GM12892 (cell line): ENCODE measurements around the gene NUAK1.

Experiments used
- DNase-seq: peaks from one replicate; pipeline ENCODE4 v3.0.0; 2011; ENCODE audit not compliant: insufficient read length
- FAIRE-seq: peaks from 2 replicates; lab custom pipeline; 2011; peaks lifted over from hg19 to GRCh38; lab: Jason Lieb, UNC
- POLR2A ChIP-seq: IDR thresholded peaks from 2 replicates; pipeline ENCODE4 v1.6.1; 2011; ENCODE audit warnings: low read depth, low read length, control low read depth
- POLR2AphosphoS5 ChIP-seq: IDR thresholded peaks from 2 replicates; pipeline ENCODE4 v1.6.1; 2011; ENCODE audit warnings: low read depth, low read length, control low read depth
- TAF1 ChIP-seq: IDR thresholded peaks from 2 replicates; pipeline ENCODE4 v1.6.1; 2011; ENCODE audit warnings: low read depth, mild to moderate bottlenecking, control low read depth, low read length, borderline replicate concordance

The NUAK1 gene

GRCh38 chr12:106058256-106059182 is 80.2 kb downstream of the NUAK1 start:
- FAIRE-seq (no peak), DNase-seq (no peak)
- TF ChIP-seq POLR2AphosphoS5 (no peak), TAF1 (no peak), POLR2A (no peak)

DNA sequence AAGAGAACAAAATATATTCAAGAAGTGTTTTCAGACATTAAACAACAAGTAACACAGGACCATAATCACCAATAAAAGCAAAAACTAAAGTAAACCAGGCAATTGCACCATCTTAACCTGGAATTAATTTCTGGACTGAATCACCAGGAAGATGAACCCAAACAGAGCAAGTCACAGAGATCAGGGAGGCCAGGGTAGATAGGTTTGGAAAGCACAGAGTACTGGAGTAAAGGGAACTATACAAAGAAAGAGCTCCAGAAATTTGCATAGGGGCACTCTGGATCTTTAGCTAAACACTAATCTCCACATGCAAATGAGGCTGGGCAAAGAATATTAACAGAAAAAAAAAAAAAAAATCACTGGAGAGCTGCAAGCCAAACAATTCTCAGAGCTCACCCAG is 84.7 kb downstream of the NUAK1 start:
- TF ChIP-seq POLR2AphosphoS5, result no peak
- no peak for TF ChIP-seq TAF1
- no peak for TF ChIP-seq POLR2A
- no peak for FAIRE-seq
- DNase-seq, result no peak

DNA sequence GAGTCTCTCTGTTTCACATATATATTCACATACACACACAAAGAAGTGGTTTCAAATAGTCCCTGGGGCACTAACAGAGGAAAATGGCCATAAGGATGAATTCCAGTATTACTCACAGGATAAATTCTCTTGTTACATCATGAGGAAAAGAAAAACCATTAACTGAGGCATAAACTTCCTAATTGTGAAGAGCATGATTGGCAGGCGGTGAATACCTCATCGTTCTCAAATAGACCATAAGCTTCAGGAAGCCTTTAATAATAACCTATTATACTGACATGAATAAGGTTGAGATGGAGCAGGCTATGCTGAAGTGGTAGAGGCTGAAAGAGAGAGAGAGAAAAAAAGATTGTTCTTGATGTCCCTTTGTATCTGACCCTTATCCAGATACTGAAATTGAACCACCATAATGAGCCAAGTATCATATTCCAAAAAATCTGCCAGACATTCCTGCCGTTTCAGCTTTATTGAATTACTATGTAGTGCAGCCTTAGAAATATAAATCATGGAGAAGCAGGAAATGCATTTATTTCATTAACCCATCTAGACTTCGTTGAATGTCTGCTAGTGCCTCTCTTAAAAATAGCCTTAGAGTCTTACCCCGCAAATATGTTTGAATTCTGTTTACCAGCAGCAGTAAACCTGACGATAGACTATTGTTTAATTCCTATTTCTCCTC is 86.8 kb downstream of the NUAK1 start:
- no peak for DNase-seq

GRCh38 chr12:106049546-106049945 is 89.2 kb downstream of the NUAK1 start:
- DNase-seq (no peak), FAIRE-seq (no peak)
- no peak for TF ChIP-seq POLR2A
- TF ChIP-seq TAF1, result no peak
- TF ChIP-seq POLR2AphosphoS5, result no peak

More for the DNA sequence above, 86.8 kb downstream of the NUAK1 start:
- no peak for FAIRE-seq
- TF ChIP-seq POLR2AphosphoS5 (no peak), POLR2A (no peak), TAF1 (no peak)

DNA sequence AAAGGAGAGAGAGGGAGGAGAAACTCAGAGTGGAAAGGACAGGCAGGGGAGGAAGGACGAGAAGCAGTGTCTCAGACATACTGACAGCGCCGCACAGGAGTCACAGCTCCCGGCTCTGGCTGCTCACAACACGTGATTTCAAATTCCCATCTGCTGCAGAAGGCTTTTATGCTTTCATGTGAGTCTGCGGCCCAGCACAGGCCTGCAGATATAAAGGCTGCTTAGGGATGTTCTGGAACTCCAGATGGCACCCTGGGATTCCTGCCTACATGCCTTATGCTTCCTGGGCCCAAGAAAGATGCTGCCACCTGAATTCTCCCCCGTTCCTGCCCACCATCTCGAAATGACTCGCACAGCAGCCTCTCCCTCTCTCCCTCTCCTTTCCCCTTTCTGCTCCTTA is 89.6 kb downstream of the NUAK1 start:
- no peak for TF ChIP-seq POLR2AphosphoS5
- no peak for TF ChIP-seq TAF1
- no peak for TF ChIP-seq POLR2A
- no peak for DNase-seq
- FAIRE-seq, result no peak

DNA sequence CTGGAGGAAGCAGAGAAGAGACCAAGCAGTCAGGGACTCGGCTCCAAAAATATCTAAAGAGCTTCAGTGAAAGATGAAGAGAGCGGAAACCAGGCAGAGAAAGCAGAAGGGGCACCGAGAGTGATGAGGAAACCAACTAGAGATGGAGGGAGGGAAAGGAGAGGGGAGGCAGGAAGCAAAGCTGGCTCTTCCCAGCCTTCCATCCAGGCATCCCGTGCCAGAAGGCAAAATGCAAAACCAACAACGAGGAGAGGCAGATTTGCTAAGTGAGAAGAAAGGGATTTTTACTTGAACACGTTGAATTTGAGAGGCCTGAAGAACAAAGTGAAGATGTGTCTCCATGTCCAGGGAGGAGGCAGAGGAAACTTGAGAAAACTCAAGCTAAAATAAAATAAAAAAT is 90.1 kb downstream of the NUAK1 start:
- no peak for DNase-seq
- no peak for FAIRE-seq
- TF ChIP-seq POLR2AphosphoS5 (no peak), TAF1 (no peak), POLR2A (no peak)

GRCh38 chr12:106048016-106048415 is 90.7 kb downstream of the NUAK1 start:
- DNase-seq (no peak), FAIRE-seq (no peak)
- TF ChIP-seq POLR2AphosphoS5, result no peak

- no peak for TF ChIP-seq POLR2AphosphoS5
- no peak for TF ChIP-seq TAF1
- TF ChIP-seq POLR2A, result no peak
- DNase-seq (no peak), FAIRE-seq (peak; percentile 61)
These were observed 91.8 kb downstream of the NUAK1 start for GRCh38 chr12:106046947-106047346.

DNA sequence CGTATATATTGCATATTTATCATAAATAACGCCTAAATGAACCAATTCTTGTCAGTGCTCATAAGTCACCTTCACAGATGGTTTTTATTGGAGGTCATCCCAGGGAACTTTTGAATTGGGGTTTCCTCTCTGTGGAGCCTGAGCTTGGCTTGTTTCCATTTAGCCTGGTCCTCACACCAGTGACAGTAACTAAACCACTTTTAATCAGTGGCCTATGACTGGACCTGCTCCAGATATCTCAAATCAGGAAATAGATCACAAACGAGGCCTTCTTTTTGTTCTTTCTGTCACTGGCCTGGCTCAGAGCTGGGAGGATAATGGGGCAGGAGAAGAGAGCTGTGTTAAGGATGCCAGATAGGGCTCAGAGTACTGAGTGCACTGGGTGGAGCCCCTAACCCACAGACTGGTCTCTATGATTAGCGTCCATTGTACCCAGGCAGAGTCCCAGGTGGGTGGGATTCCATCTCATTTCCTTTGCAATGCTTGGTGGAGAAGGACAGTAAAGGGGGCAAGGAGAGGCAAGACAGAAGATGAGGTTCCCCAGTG is 92.4 kb downstream of the NUAK1 start:
- TF ChIP-seq TAF1 (no peak), POLR2AphosphoS5 (no peak), POLR2A (no peak)
- FAIRE-seq (no peak), DNase-seq (no peak)

DNA sequence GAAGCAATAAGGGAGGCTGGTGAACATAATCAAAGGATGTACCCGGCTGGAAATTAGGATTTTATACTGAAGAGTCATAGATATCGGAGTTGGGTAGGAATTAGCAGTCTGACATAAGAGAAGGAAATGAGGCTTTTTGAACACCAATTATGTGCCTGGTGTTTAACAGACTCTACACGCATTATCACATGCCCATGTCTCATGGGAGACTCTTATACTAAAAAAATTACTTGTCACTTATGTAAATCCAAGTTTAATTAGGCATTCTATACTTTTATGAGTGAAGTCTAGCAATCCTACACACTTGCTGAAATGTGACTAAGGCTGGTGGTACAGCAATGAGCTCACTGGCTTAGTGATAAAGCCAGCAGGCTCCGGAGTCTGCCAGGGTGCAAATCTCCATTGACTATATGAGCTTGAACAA is 93.5 kb downstream of the NUAK1 start:
- no peak for TF ChIP-seq POLR2AphosphoS5
- no peak for TF ChIP-seq POLR2A
- no peak for DNase-seq
- no peak for FAIRE-seq

DNA sequence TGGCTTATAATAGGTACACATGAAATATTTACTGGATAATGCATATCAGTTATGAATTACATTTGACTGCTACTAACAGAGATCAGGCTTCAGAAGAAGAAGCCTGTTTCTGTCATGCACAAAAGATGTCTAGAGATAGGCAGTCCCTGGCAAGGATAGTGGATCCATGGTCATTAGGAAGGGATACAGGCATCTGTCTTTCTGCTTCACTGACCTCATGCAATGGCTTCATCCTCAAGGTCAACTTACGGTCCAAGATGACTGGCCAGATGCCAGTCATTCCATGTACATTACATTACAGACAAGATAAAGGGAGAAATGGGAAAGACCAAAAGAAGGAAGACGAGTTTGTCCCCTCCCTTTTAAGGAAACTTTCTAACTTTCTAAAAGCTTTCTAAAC is 94.0 kb downstream of the NUAK1 start:
- no peak for TF ChIP-seq POLR2AphosphoS5
- TF ChIP-seq POLR2A, result no peak
- TF ChIP-seq TAF1, result no peak
- DNase-seq (no peak), FAIRE-seq (no peak)

DNA sequence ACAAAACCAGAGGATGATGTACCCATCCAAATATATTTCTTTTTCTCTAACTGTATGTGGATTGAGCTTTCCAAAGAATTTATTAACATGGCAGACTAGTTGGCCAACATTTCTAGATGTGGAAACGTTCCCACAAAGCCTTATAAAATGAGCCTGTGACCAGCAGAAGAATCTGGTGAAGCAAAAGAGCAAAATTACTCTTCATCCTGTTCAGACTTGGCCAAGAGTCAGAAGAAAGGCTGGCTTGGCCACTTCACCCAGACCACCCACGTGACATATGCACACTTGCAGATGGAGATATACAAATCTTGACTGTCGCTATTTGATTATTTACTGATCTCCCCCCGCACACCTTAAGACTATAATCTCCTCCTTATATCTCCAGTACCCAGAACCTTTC is 96.7 kb downstream of the NUAK1 start:
- TF ChIP-seq TAF1 (no peak), POLR2AphosphoS5 (no peak), POLR2A (no peak)
- FAIRE-seq (no peak), DNase-seq (no peak)
